GM21723 (cell line): ENCODE results near the gene LRRC46.
A peak's percentile ranks its signal among the peaks of the same experiment; 100 is the strongest.

ENCODE experiments used
- ATAC-seq: cut with Tn5 transposase; IDR thresholded peaks from one replicate; pipeline ENCODE4 v1.9.1; 2021; ENCODE audit warnings: mild to moderate bottlenecking, moderate library complexity; ENCODE audit not compliant: unreplicated experiment

Gene LRRC46

GRCh38 chr17:47808830-47809480 is 22.5 kb upstream of the LRRC46 start:
- no peak for ATAC-seq

GRCh38 chr17:47810200-47810821 is 21.2 kb upstream of the LRRC46 start:
- no peak for ATAC-seq

GRCh38 chr17:47810901-47811635 is 20.4 kb upstream of the LRRC46 start:
- no peak for ATAC-seq

- ATAC-seq: no peak
Observed at GRCh38 chr17:47811709-47812108, 19.8 kb upstream of the LRRC46 start.

- no peak for ATAC-seq
Observed at GRCh38 chr17:47812146-47812920, 19.1 kb upstream of the LRRC46 start.

GRCh38 chr17:47813077-47813476 is 18.4 kb upstream of the LRRC46 start:
- ATAC-seq: no peak

GRCh38 chr17:47813512-47814031 is 17.9 kb upstream of the LRRC46 start:
- no peak for ATAC-seq

GRCh38 chr17:47815106-47815918 is 16.2 kb upstream of the LRRC46 start:
- ATAC-seq: no peak

GRCh38 chr17:47816111-47816735 is 15.2 kb upstream of the LRRC46 start:
- ATAC-seq: no peak

GRCh38 chr17:47816947-47817346 is 14.5 kb upstream of the LRRC46 start:
- ATAC-seq: no peak

- no peak for ATAC-seq
Observed at GRCh38 chr17:47818002-47818695, 13.3 kb upstream of the LRRC46 start.

GRCh38 chr17:47819475-47819874 is 12.0 kb upstream of the LRRC46 start:
- no peak for ATAC-seq

GRCh38 chr17:47820033-47820789 is 11.3 kb upstream of the LRRC46 start:
- no peak for ATAC-seq

GRCh38 chr17:47821031-47821423 is 10.4 kb upstream of the LRRC46 start:
- no peak for ATAC-seq

- ATAC-seq: peak; percentile 82
Observed at GRCh38 chr17:47821424-47822391, 9.8 kb upstream of the LRRC46 start, which contains the start of gene OSBPL7. Gene OSBPL7, minus strand, starts transcription at chr17:47821794. Its CDS starts 1,516 bp downstream, at chr17:47820278.

- no peak for ATAC-seq
Observed at GRCh38 chr17:47822785-47823184, 8.7 kb upstream of the LRRC46 start.

GRCh38 chr17:47823519-47823918 is 8.0 kb upstream of the LRRC46 start:
- ATAC-seq: no peak
